KOPT-K1 (cell line): Measurements from ENCODE around the gene ZBTB46.
"Not testable (repeated sequence)": the region's sequence is repeated elsewhere in the genome, so short reads cannot be mapped to it uniquely, and the experiment has no call there.

ENCODE experiments used
- H3K27ac ChIP-seq: fragments of 200-600 bp; sonication (generic); 2 replicates; pipeline ENCODE4 v1.5.1; 2016; ENCODE audit warnings: antibody characterized with exemption, mild to moderate bottlenecking, low read depth, low read length; ENCODE audit not compliant: poor library complexity, severe bottlenecking
- H3K36me3 ChIP-seq: fragments of 200-600 bp; sonication (generic); 2 replicates; pipeline ENCODE4 v1.5.1; 2017; ENCODE audit warnings: antibody characterized with exemption, mild to moderate bottlenecking, low read length, moderate library complexity; ENCODE audit not compliant: insufficient read depth
- H3K9me3 ChIP-seq: fragments of 200-600 bp; sonication (generic); 2 replicates; pipeline ENCODE4 v1.5.1; 2017; ENCODE audit warnings: antibody characterized with exemption, low read length, mild to moderate bottlenecking; ENCODE audit not compliant: insufficient read depth, poor library complexity, severe bottlenecking

The ZBTB46 gene

DNA sequence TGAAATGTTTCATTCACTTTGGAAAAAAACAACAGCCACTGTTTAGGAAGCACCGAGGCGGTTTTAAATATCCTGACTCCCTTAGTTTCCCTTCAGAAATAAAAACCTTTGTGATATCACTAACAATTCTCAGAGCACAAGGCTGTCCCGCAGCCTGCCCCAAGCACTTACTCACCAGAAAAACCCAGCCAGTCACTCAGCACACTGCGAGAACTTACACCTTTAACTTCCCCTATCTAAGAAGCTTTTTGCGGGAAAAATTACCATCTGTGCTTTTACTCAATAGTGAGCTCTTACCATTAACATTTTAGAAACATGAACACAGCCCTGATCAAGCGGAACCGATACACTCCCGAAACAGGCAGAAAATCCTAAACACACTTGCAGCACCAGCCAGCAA lies 9.3 kb downstream of the ZBTB46 start:
- no peaks in the 10 kb centered on the region for H3K9me3 ChIP-seq
- H3K36me3 ChIP-seq = no peaks in the 10 kb centered on the region
- H3K27ac ChIP-seq = no peak overlapping the region

DNA sequence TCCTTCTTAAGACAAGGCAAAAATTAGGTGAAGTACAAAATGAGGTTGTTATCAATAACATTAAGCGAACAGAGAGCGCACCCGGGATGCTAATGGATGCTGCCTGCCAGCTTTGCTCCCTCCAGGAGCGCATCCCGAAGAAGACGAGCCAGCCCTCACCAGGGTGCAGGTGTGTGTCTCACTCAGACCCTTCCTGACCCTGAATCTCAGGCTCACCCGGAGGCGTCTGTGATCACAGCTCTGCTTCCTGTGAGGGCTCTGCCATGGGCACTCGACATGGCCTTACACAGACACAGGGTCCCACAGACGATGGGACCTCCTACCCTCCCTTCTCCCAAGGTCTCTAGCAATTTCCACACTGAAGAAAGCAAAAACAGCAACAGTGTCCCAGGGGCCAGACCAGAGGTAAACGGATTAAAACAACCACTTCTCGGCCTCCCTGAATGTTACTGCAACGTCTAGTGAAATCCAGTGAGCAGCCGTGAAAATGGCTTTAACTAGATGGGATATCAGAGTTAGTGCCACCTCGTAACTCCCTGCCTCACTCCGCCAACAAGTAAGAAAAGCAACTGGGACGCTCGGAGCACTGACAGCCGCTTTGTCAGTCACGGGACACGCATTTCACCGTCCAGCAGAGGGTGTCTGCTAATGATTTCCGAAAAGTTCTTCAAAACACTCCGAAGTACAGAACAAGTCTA lies 11.7 kb downstream of the ZBTB46 start:
- Histone ChIP-seq H3K27ac (no peak overlapping the region), H3K9me3 (no peaks in the 10 kb centered on the region), H3K36me3 (no peaks in the 10 kb centered on the region)

DNA sequence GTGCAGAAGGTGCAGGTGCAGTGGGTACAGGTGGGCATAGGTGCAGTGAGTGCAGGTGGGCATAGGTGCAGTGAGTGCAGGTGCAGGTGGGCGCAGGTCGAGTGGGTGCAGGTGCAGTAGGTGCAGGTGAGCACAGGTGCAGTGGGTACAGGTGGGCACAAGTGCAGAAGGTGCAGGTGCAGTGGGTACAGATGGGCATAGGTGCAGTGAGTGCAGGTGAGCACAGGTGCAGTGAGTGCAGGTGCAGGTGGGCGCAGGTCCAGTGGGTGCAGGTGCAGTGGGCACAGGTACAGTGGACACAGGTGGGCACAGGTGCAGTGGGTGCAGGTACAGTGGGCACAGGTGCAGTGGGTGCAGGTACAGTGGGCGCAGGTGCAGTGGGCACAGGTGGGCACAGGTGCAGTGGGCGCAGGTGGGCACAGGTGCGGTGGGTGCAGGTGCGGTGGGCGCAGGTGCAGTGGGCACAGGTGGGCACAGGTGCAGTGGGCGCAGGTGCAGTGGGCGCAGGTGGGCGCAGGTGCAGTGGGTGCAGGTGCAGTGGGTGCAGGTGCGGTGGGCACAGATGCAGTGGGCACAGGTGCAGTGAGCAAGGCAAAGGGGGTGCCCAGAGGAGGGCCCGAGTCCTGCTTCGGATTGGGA lies 15.3 kb downstream of the ZBTB46 start:
- H3K27ac ChIP-seq = no peak overlapping the region
- no peaks in the 10 kb centered on the region for H3K9me3 ChIP-seq
- H3K36me3 ChIP-seq = no peaks in the 10 kb centered on the region

DNA sequence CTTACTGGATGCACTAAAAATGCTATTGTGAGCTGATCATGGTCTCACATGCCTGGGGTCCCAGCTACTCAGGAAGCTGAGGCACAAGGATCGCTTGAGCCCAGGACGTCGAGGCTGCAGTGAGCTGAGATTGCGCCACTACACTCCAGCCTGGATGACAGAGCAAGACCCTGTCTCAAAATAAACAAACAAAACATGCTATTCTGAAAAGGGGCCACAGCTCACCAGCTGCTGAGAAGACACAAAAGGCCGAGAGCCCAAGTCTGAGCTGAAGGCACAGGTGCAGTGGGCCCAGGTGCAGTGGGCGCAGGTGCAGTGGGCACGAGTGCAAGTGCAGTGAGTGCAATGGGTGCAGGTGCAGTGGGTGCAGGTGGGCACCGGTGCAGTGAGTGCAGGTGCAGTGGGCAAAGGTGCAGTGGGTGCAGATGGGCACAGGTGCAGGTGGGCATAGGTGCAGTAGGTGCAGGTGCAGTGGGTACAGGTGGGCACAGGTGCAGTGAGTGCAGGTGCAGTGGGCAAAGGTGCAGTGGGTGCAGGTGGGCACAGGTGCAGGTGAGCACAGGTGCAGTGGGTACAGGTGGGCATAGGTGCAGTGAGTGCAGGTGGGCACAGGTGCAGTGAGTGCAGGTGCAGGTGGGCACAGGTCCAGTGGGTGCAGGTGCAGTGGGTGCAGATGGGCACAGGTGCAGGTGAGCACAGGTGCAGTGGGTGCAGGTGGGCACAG lies 16.0 kb downstream of the ZBTB46 start:
- Histone ChIP-seq H3K9me3 (no peaks in the 10 kb centered on the region), H3K27ac (no peak overlapping the region), H3K36me3 (no peaks in the 10 kb centered on the region)

DNA sequence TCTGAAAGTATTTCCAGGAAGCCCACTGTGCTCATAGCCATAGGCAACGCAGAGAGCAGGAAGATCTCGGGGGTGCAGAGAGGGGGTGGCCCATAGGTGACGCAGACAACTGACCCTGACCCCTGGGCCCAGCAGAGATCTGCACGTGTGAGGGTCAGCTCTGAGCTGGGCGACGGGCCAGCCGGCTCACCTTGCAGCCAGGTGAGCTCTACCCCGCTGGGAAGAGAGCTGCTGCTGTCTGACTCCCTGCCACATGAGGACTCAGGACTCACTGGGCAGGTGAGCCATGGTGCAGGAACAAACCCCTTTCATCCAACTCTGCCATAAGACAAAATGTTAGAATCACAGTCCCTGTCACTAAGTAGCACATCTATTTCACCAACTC lies 19.6 kb downstream of the ZBTB46 start:
- Histone ChIP-seq H3K9me3 (no peaks in the 10 kb centered on the region), H3K36me3 (no peaks in the 10 kb centered on the region), H3K27ac (no peak overlapping the region)

DNA sequence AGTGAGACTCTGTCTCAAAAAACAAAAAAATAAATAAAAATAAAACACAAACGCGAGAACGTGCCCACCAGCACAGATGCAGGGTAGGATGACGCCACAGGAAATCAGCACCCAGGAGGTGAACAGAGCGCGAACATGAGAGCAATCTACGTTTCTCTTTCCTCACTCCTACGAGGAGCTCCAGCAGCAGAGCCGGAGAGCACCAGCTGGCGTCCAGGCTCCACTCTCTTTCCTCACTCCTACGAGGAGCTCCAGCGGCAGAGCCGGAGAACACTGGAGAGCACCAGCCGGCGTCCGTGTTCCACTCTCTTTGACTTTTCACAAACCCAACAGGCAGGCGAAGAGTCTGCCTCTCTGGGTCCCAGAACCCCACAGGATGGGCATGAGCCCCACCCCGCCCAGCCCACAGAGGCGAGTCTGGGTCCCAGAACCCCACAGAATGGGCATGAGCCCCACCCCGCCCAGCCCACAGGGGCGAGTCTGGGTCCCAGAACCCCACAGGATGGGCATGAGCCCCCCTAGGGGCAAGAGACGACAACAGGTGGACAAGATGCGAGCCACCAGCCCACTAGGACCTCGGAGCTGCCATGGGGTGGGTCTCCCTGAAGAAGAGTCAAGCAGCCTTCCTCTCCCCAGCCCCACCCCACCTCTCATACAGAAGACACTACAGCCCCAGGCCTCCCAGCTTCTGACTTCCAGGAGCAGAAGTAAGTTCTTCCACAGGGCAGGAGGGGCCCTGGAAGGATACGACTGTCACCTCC lies 20.2 kb downstream of the ZBTB46 start:
- Histone ChIP-seq H3K27ac (no peak overlapping the region), H3K9me3 (no peaks in the 10 kb centered on the region), H3K36me3 (no peaks in the 10 kb centered on the region)

DNA sequence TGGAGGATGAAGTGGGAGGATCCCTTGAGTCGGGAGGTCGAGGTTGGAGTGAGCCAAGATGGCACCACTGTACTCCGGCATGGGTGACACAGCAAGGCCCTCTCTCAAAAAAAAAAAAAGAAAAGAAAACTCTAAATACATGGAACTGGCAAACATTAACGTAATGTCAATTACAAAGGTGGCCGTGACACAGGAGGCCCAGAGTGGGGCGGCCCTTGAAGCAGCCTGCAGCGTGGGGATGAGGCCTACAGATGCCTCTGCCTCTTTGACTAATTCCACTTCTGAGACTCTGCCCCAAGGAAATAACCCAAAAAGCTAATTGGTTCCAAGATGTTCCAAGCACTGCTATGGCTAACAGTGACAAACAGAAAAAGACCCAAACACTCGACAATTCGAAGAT lies 21.2 kb downstream of the ZBTB46 start:
- Histone ChIP-seq H3K9me3 (no peaks in the 10 kb centered on the region), H3K27ac (no peak overlapping the region), H3K36me3 (no peaks in the 10 kb centered on the region)

DNA sequence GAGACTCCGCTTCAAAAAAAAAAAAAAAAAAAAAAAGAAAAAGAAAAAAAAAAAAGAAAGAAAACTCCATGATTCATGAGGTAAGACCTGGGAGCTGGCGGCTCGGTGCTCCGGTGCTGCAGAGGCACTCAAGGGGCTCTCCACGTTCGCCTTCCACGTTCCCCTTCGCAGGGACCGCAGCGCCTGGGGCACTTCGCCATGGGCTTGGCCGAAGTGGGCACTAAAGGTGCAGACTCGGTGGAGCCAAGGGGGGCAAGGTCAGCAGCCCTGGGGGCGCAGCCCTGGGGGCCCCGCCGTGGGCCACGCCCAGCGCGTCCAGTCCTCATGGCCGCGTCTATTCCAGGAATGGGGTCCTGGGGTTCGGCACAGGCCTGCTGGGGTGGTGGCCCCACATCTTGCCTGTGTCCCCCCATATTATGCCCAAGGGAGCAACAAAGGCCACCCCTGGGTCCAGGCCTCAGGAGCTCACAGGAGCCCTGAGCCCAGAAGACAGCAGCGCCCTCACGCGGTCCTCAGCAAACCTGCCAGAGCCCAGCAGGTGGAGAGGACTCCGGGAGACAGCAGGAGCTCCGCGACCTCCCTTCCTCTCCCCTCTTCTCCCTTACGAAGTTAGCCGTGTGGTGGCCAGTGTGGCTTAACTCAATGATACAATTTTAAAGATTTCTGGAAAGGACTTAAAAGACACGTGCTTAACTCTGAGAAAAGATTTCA lies 21.9 kb downstream of the ZBTB46 start:
- Histone ChIP-seq H3K36me3 (no peaks in the 10 kb centered on the region), H3K9me3 (no peaks in the 10 kb centered on the region), H3K27ac (no peak overlapping the region)

DNA sequence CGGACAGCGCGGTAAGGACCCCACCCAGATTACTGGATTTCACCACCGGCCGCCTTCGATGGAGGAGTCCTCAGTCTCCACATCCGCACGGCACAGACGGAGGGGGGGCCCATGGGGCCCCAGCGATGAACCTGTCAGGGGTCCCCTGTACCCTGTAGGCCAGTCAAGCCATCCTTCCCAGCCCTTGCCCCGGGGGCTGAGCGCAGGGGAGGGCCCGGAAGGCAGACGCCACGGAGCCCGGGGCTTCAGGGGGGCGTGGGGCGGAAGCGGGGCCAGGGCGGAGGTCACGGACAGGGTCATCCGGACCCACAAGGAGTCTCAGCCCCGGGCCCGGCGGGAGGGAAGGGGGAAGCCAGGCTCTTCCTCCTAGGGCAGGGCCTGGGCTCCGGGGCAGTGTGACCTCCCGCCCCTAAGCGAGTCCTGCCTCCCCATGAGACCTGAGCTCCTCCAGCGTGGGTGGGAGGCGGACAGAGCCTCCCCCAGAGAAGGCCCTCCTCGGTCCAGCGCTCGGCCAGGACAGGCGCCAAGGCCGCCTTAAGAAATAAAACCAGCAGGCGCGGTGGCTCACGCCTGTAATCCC lies 22.8 kb downstream of the ZBTB46 start:
- Histone ChIP-seq H3K27ac (no peak overlapping the region), H3K36me3 (no peaks in the 10 kb centered on the region), H3K9me3 (no peaks in the 10 kb centered on the region)

DNA sequence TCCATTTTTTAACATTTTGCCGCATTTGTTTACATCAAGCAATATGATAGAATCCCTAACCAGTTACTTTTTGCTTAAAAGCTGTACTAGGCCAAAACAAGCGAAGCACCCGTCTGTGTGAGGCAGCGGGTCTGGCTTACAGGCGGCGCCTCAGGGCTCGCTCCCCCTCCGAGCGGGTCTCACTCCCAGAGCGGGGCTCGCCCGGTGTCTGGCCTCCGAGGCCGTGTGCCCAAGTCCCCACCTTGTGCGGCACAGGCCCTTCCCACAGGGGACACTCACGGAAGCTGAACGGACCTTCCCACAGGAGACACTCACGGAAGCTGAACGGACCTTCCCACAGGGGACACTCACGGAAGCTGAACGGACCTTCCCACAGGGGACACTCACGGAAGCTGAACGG lies 23.4 kb downstream of the ZBTB46 start:
- H3K36me3 ChIP-seq = no peaks in the 10 kb centered on the region
- no peak overlapping the region for H3K27ac ChIP-seq
- no peaks in the 10 kb centered on the region for H3K9me3 ChIP-seq

DNA sequence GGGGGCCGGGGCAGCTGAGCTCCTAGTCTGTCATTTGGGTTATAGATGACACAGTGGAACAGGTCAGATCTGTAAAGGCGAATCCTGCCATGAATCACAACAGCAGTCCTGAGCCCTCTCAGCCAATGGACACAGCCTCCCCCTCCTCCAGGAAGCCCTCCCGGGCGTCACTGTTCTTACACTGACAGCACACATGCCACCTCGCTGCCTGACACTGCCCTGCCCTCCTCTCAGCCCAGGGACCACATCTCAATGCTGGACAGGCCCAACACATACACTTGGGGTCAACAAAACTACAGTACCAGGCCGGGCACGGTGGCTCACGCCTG lies 26.8 kb downstream of the ZBTB46 start:
- H3K27ac ChIP-seq = no peak overlapping the region
- H3K36me3 ChIP-seq = no peaks in the 10 kb centered on the region
- H3K9me3 ChIP-seq = no peaks in the 10 kb centered on the region

DNA sequence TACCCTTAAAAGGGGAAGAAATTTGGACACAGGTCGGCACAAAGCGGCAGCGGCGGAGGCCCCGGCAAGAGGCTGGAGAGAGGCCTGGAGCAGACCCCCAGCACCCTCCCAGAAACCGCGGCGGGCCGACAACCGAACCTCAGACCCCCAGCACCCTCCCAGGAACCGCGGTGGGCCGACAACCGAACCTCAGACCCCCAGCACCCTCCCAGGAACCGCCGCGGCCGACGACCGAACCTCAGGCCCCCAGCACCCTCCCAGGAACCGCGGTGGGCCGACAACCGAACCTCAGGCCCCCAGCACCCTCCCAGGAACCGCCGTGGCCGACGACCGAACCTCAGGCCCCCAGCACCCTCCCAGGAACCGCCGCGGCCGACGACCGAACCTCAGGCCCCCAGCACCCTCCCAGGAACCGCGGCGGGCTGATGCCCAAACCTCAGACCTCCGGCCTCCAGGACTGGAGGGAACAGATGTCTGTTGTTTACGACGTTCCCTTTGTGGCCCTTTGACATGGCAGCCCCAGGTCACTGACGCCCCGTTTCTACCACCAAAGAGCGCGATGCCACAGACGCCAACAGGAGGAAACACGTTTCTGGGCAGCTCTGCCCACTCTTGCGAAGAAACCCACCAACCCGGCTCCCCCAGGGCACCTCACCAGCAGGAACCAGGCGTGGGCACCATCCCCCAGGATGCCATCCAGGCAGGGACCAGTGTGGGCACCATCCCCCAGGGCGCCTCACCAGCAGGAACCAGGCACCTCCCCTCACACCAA lies 28.4 kb downstream of the ZBTB46 start:
- Histone ChIP-seq H3K9me3 (no peaks in the 10 kb centered on the region), H3K27ac (no peak overlapping the region), H3K36me3 (no peaks in the 10 kb centered on the region)

DNA sequence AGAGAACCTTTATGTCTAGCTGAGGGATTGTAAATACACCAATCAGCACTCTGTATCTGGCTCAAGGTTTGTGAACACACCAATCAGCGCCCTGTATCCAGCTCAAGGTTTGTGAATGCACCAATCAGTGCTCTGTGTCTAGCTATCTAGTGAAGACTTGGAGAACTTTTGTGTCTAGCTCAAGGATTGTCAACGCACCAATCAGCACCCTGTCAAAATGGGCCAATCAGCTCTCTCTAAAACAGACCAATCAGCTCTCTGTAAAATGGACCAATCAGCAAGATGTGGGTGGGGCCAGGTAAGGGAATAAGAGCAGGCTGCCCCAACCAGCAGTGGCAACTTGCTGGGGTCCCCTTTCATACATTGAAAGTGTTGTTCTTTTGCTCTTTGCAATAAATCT lies 29.9 kb downstream of the ZBTB46 start:
- not testable (repeated sequence) for H3K36me3 ChIP-seq, H3K27ac ChIP-seq, H3K9me3 ChIP-seq

DNA sequence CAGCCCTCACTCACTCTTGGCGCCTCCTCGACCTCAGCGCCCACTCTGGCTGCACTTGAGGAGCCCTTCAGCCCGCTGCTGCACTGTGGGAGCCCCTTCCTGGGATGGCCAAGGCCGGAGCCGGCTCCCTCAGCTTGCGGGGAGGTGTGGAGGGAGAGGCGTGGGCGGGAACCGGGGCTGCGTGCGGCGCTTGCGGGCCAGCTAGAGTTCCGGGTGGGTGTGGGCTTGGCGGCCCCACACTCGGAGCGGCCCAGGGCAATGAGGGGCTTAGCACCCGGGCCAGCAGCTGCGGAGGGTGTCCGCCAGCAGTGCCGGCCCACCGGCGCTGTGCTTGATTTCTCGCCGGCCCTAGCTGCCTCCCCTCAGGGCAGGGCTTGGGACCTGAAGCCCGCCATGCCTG lies 30.7 kb downstream of the ZBTB46 start:
- H3K27ac ChIP-seq, H3K9me3 ChIP-seq: not testable (repeated sequence)

More for the DNA sequence above, 30.7 kb downstream of the ZBTB46 start:
- not testable (repeated sequence) for H3K36me3 ChIP-seq
